HG03280 (cell line): ENCODE measurements around the gene OGDH.

Source experiments
- ATAC-seq: cut with Tn5 transposase; IDR thresholded peaks from one replicate; pipeline ENCODE4 v1.9.1; 2021; ENCODE audit warnings: mild to moderate bottlenecking, moderate library complexity; ENCODE audit not compliant: unreplicated experiment

The OGDH gene

DNA sequence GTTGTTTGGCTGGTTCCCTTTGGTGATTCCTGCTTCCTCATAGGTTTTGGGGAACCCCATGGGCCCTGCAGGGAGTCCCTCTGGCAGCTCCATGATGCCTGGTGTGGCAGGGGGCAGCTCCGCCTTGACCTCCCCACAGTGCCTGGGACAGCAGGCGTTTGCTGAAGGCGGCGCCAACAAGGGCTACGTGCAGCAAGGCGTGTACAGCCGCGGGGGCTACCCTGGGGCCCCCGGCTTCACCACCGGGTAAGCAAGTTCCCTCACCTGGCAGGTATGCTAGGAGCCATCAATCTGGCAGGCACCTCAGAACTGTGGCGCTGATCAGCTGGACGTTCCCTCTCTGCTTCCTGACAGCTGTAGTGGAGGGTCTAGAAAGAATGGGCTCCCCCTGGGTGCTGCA is 150.5 kb downstream of the OGDH start:
- ATAC-seq = no peak

DNA sequence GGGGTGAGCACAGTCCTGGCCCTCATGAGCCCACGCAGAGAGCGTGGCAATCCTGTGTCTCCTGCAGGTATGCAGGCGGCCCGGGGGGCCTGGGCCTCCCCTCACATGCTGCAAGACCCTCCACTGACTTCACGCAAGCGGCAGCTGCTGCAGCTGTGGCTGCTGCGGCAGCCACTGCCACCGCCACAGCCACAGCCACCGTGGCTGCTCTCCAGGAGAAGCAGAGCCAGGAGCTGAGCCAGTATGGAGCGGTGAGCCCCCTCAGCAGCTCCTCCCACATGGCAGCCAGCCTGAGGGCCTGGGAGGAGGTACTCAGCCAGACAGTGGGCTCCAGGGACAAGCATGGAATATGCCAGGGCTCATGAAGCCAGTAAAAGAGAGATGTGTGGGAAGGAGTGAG is 150.9 kb downstream of the OGDH start:
- no peak for ATAC-seq

DNA sequence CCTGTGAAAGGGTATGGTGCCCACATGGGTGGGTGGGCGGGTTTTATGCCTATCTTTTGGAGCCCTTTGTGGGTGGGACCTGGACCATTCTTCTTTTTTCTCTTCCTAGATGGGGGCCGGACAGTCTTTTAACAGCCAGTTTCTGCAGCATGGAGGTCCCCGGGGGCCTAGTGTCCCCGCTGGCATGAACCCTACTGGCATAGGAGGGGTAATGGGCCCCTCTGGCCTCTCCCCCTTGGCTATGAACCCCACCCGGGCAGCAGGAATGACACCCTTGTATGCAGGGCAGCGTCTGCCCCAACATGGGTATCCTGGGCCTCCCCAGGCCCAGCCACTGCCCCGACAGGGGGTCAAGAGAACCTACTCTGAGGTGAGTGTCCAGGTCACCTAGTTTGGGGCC is 151.3 kb downstream of the OGDH start:
- ATAC-seq = no peak
